Measurements from ENCODE around the gene CASP1. TPM values are rescaled to one million over a fixed set of nuclear protein-coding genes. Genes with fewer than 3 reads are reported as not detected.

The CASP1 gene
- 25.3 and 32.0 TPM in 2 replicates for total RNA-seq

GRCh38 chr11:105034813-105035620 is at the start of gene CASP1:
CASP1 (minus strand) TSS chr11:105035144; CDS start chr11:105035113, 31 bp downstream.

DNA sequence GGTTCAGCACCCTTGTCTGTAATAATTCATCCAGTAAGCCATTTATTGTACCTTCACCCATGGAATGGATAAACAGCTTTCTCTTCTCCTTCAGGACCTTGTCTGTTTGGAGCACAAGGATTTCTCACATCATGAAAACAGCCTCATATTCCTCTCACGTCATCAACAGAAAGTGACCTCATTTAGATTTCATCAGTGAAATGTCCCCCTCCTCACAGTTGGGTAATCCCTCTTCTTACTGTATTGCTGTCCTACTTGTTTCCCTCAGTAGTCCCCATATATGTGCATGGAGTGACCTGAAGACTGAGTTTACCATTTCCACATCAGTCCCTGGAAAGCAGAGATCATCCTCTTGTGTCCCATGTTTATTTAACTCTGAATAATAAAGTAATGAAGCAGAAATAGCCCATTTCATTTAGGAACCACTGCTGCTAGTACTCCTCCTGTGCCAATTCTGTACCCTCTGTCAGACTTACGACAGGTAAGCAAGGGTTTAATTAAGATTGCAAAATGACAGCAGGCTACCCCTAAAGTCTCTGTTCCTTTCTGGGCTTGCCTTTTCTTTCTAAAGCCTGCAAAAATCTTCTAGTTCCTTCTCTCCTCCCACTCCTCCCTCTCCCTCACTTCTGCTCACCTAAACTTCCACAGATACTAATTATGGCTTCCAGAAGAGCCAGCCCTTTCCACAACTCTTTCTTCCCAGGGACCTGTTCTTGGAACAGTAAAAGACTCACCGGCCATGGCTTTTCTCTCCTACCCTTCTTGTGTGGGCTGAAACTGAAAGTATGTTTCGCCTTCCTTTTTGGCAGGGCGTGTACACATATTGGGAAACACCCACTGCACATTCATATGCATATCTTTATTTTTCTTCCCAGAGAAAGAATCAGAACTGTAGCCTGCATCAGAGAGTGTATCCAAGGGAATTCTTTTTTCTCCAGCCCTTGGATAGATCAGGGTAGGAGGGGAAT is 9.9 kb upstream of the CASP1 start, which contains the start of gene CARD16:
CARD16 (minus strand) TSS at position 779 of the 968 bp plus-strand sequence; CDS start at position 741, 38 bp downstream.

GRCh38 chr11:105023003-105023402 is 11.9 kb downstream of the CASP1 start, which contains the start of gene CASP5:
CASP5 (minus strand) TSS chr11:105023168; CDS start chr11:105023136, 32 bp downstream.

Other genes with a start within 250 kb of the CASP1 start
- gene CASP12, start 136.7 kb downstream of the CASP1 start, total RNA-seq, result 0.29 TPM in 1 of 2 replicates, not detected in the other
- gene CASP4, start 66.6 kb downstream of the CASP1 start, total RNA-seq, result 158 and 269 TPM in 2 replicates
- 1.5 TPM in 1 of 2 replicates, not detected in the other for gene CASP5, start 12.0 kb downstream of the CASP1 start, total RNA-seq
- gene CARD16, start 10.2 kb upstream of the CASP1 start, total RNA-seq, result 25.9 and 29.8 TPM in 2 replicates
- 10.7 and 11.2 TPM in 2 replicates for gene CARD18, start 104.6 kb upstream of the CASP1 start, total RNA-seq

Data from placental pericyte (primary cell).